SK-N-MC (cell line): ENCODE measurements around the gene TBRG1.

ENCODE experiments used
- EZH2 ChIP-seq: fragments of 200-600 bp; sonication (generic); IDR thresholded peaks from one replicate; pipeline ENCODE4 v1.6.1; 2017; ENCODE audit warnings: antibody characterized with exemption
- POLR2AphosphoS5 ChIP-seq: IDR thresholded peaks from 2 replicates; pipeline ENCODE4 v1.6.1; 2012; ENCODE audit warnings: mild to moderate bottlenecking, low read depth, low read length, borderline replicate concordance

- TF ChIP-seq POLR2AphosphoS5 = no peak
- no peak for TF ChIP-seq EZH2
These were observed 59.8 kb downstream of the TBRG1 start for GRCh38 chr11:124682443-124682842.
